Cardiac muscle cell (in vitro differentiated cells and primary cell): ENCODE results near the gene OR8K1. TPM values are rescaled to one million over a fixed set of nuclear protein-coding genes. Genes with fewer than 3 reads are reported as not detected.

Experiments
- DNase-seq, 2 donors: peaks; one replicate each; pipeline versions ENCODE4 v3.0.0 to v3.0.0-alpha.2; 2010 to 2017; ENCODE audit warnings: low read depth in 1 of 2, low spot score in 1 of 2
- H3K27ac ChIP-seq: fragments of 200-600 bp; sonication (generic); 2 replicates; pipeline ENCODE4 v1.5.1; 2016
- H3K27me3 ChIP-seq: fragments of 200-600 bp; sonication (generic); 2 replicates; pipeline ENCODE4 v1.6.0; 2016; ENCODE audit warnings: control low read depth
- H3K36me3 ChIP-seq: fragments of 200-600 bp; sonication (generic); 2 replicates; pipeline ENCODE4 v1.5.1; 2016; ENCODE audit warnings: control low read depth
- H3K4me1 ChIP-seq: fragments of 200-600 bp; sonication (generic); 2 replicates; pipeline ENCODE4 v1.8.1; 2017; ENCODE audit warnings: low read depth, mild to moderate bottlenecking, mixed run types
- H3K4me3 ChIP-seq: fragments of 200-600 bp; sonication (generic); 2 replicates; pipeline ENCODE4 v1.5.1; 2016; ENCODE audit warnings: mild to moderate bottlenecking
- H3K9me3 ChIP-seq: fragments of 200-600 bp; sonication (generic); 2 replicates; pipeline ENCODE4 v1.5.1; 2017; ENCODE audit warnings: low read depth, mild to moderate bottlenecking, control low read depth
- polyA plus RNA-seq: library from polyadenylated mRNA; unstranded; fragments of >200 nt; fragmentation: Nextera tagmentation; extraction: Ambion mirVana; gene quantifications from 2 replicates; pipeline ENCODE4 v1.2.1, GENCODE V29; 2016
- total RNA-seq: library from RNA; depleted of rRNA; stranded (reverse); fragments of >200 nt; gene quantifications from 2 replicates; pipeline ENCODE4 v1.2.3, GENCODE V29; 2016
- TF ChIP-seq, protein P1 (sequence below): IDR thresholded peaks from 2 replicates; pipeline ENCODE4 v1.5.1; 2012; ENCODE audit warnings: low read depth, mild to moderate bottlenecking, low read length

Gene OR8K1
- total and polyA plus RNA-seq, 2 experiments from 2014 or later = not detected

DNA sequence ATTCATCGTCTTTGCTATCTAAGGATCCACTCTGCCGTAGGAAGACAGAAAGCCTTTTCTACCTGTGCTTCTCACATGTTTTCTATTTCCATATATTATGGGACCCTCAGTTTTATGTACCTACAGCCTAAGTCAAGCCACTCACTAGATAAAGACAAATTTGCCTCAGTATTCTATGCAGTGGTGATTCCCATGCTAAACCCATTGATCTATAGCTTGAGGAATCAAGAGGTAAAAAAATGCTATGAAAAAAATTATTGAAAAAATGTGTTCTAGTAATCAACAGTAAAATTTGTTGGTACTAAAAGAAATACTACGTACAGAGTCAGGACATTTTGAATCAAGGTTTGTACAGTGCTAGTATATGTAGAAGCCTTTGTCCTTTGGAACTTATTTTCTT is 48.5 kb downstream of the OR8K1 start:
- Histone ChIP-seq H3K4me3 (no peak overlapping the region), H3K27ac (no peak overlapping the region), H3K4me1 (no peaks in the 10 kb centered on the region), H3K36me3 (no peaks in the 10 kb centered on the region), H3K27me3 (no peaks in the 10 kb centered on the region), H3K9me3 (no peaks in the 10 kb centered on the region)
- no peak for DNase-seq
- TF ChIP-seq, protein P1, sequence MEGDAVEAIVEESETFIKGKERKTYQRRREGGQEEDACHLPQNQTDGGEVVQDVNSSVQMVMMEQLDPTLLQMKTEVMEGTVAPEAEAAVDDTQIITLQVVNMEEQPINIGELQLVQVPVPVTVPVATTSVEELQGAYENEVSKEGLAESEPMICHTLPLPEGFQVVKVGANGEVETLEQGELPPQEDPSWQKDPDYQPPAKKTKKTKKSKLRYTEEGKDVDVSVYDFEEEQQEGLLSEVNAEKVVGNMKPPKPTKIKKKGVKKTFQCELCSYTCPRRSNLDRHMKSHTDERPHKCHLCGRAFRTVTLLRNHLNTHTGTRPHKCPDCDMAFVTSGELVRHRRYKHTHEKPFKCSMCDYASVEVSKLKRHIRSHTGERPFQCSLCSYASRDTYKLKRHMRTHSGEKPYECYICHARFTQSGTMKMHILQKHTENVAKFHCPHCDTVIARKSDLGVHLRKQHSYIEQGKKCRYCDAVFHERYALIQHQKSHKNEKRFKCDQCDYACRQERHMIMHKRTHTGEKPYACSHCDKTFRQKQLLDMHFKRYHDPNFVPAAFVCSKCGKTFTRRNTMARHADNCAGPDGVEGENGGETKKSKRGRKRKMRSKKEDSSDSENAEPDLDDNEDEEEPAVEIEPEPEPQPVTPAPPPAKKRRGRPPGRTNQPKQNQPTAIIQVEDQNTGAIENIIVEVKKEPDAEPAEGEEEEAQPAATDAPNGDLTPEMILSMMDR = no peak

DNA sequence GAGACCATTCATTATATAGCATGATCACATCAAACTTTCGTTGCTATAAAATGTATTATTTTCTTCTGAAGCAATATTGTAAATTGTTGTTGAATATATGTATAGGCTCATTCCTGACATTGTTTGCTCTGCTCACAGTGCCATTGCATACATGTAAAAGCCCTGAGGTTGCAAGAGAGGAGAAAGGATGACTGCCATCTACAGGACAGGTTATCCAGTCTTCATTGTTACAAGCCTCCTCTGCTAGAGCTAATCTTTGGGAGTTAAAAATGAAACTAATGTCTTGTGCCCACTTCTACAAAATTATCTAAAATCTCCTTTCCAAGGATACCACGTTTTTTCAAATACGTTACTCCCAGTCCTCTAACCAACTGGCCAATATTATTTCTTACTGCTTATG is 50.2 kb downstream of the OR8K1 start:
- no peak overlapping the region for H3K27ac ChIP-seq
- H3K9me3 ChIP-seq = no peaks in the 10 kb centered on the region
- TF ChIP-seq, protein P1 = no peak
- no peaks in the 10 kb centered on the region for H3K4me1 ChIP-seq
- no peaks in the 10 kb centered on the region for H3K27me3 ChIP-seq
- H3K36me3 ChIP-seq = no peaks in the 10 kb centered on the region
- no peak for DNase-seq
- H3K4me3 ChIP-seq = no peak overlapping the region

Other genes with a start within 250 kb of the OR8K1 start
- gene OR8H2, start 242.4 kb upstream of the OR8K1 start, total RNA-seq = not detected in 2 replicates
- gene OR8H2, start 242.4 kb upstream of the OR8K1 start, polyA plus RNA-seq = not detected in 2 replicates
- not detected in 2 replicates for gene OR8H3, start 223.7 kb upstream of the OR8K1 start, total RNA-seq
- not detected in 2 replicates for gene OR8H3, start 223.7 kb upstream of the OR8K1 start, polyA plus RNA-seq
- not detected in 2 replicates for gene OR8J3, start 205.8 kb upstream of the OR8K1 start, total RNA-seq
- not detected in 2 replicates for gene OR8J3, start 205.8 kb upstream of the OR8K1 start, polyA plus RNA-seq
- gene OR8K5, start 185.7 kb upstream of the OR8K1 start, total RNA-seq = not detected in 2 replicates
- not detected in 2 replicates for gene OR8K5, start 185.7 kb upstream of the OR8K1 start, polyA plus RNA-seq
- not detected in 2 replicates for gene OR5J2, start 169.4 kb upstream of the OR8K1 start, total RNA-seq
- not detected in 2 replicates for gene OR5J2, start 169.4 kb upstream of the OR8K1 start, polyA plus RNA-seq
- not detected in 2 replicates for gene OR5T2, start 111.8 kb upstream of the OR8K1 start, total RNA-seq
- gene OR5T2, start 111.8 kb upstream of the OR8K1 start, polyA plus RNA-seq = not detected in 2 replicates
- gene OR5T3, start 93.8 kb upstream of the OR8K1 start, total RNA-seq = not detected in 2 replicates
- not detected in 2 replicates for gene OR5T3, start 93.8 kb upstream of the OR8K1 start, polyA plus RNA-seq
- gene OR5T1, start 71.9 kb upstream of the OR8K1 start, total RNA-seq = not detected in 2 replicates
- gene OR5T1, start 71.9 kb upstream of the OR8K1 start, polyA plus RNA-seq = not detected in 2 replicates
- gene OR8H1, start 53.8 kb upstream of the OR8K1 start, total RNA-seq = not detected in 2 replicates
- not detected in 2 replicates for gene OR8H1, start 53.8 kb upstream of the OR8K1 start, polyA plus RNA-seq
- not detected in 2 replicates for gene OR8K3, start 30.9 kb upstream of the OR8K1 start, total RNA-seq
- gene OR8K3, start 30.9 kb upstream of the OR8K1 start, polyA plus RNA-seq = not detected in 2 replicates
- not detected in 2 replicates for gene OR8J1, start 8.3 kb downstream of the OR8K1 start, total RNA-seq
- gene OR8J1, start 8.3 kb downstream of the OR8K1 start, polyA plus RNA-seq = not detected in 2 replicates
- gene OR8U1, start 29.6 kb downstream of the OR8K1 start, total RNA-seq = not detected in 2 replicates
- not detected in 2 replicates for gene OR8U1, start 29.6 kb downstream of the OR8K1 start, polyA plus RNA-seq
- not detected in 2 replicates for gene OR5AL1, start 66.7 kb downstream of the OR8K1 start, total RNA-seq
- gene OR5AL1, start 66.7 kb downstream of the OR8K1 start, polyA plus RNA-seq = not detected in 2 replicates
- gene OR5M3, start 127.3 kb downstream of the OR8K1 start, total RNA-seq = not detected in 2 replicates
- not detected in 2 replicates for gene OR5M3, start 127.3 kb downstream of the OR8K1 start, polyA plus RNA-seq
- not detected in 2 replicates for gene OR5M8, start 145.3 kb downstream of the OR8K1 start, total RNA-seq
- not detected in 2 replicates for gene OR5M8, start 145.3 kb downstream of the OR8K1 start, polyA plus RNA-seq
- not detected in 2 replicates for gene OR5M11, start 197.2 kb downstream of the OR8K1 start, total RNA-seq
- gene OR5M11, start 197.2 kb downstream of the OR8K1 start, polyA plus RNA-seq = not detected in 2 replicates
- gene OR5M10, start 231.7 kb downstream of the OR8K1 start, total RNA-seq = not detected in 2 replicates
- not detected in 2 replicates for gene OR5M10, start 231.7 kb downstream of the OR8K1 start, polyA plus RNA-seq